Stimulated activated CD8-positive, alpha-beta memory T cell treated with anti-CD3 and anti-CD28 coated beads, Interleukin-15, amount 100 ng/mL, for 1 hour (primary cell): ENCODE data around the gene PRAF2.

Source experiments
- DNase-seq: peaks from one replicate; pipeline ENCODE4 v3.0.0-alpha.2; 2020; ENCODE audit warnings: low read depth

The PRAF2 gene

GRCh38 chrX:49042581-49043219 is 31.1 kb downstream of the PRAF2 start:
- DNase-seq: no peak

- DNase-seq: no peak
Observed at GRCh38 chrX:49041744-49042580, 31.8 kb downstream of the PRAF2 start.

- no peak for DNase-seq
Observed at GRCh38 chrX:49040376-49040955, 33.3 kb downstream of the PRAF2 start.

- peak; percentile 4 for DNase-seq
Observed at GRCh38 chrX:49039598-49040375, 34.0 kb downstream of the PRAF2 start.

GRCh38 chrX:49037883-49038475 is 35.8 kb downstream of the PRAF2 start:
- no peak for DNase-seq

- no peak for DNase-seq
Observed at GRCh38 chrX:49030283-49030682, 43.5 kb downstream of the PRAF2 start.

GRCh38 chrX:49029876-49030275 is 43.9 kb downstream of the PRAF2 start:
- DNase-seq: no peak
